NCI-H2196 treated with DMSO at 0.1 percent for 48 hours (cell line): Measurements from ENCODE around the gene CNGA1.
"Not testable (repeated sequence)": the region's sequence is repeated elsewhere in the genome, so short reads cannot be mapped to it uniquely, and the experiment has no call there.

Source experiments
- DNase-seq: peaks from one replicate; lab custom pipeline; 2025; ENCODE audit not compliant: unreplicated experiment; lab: John Stamatoyannopoulos, UW

Gene CNGA1

DNA sequence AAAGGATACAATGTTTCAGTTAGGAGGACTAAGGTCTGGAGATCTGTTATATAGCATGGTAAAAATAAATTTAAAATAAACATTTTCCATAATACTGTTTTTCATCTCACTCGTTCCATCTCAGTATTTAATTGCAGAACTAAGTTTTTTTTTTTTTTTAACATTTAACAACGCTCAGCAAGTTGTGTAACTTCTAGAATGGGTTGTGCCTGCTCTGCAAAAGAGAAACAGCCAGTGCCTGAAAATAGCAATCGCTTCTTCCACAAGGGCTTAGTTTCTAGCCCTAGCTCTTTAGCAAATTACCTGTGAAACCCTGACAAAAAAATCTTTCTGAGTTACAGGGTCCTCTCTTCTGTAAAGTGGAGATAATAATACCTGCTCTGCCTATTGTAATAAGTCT, 41.9 kb downstream of the CNGA1 start:
- no peak for DNase-seq

DNA sequence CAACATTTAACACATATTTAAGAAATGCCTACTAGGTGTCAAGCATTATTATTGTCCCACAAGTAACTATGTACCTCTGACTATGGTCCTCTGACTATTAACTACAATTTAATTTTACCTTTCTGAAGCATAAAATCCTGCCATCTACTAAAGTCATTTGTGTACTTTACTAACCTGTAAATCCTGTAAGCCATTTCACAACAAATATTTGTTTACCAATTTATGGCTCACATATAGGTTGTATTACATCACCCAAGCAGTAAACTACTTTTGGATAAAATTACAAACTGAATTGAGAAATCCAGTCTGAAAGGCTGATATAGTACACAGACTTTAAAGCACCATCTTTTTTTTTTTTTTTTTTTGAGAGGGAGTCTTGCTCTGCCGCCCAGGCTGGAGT, 43.8 kb downstream of the CNGA1 start:
- DNase-seq: no peak

DNA sequence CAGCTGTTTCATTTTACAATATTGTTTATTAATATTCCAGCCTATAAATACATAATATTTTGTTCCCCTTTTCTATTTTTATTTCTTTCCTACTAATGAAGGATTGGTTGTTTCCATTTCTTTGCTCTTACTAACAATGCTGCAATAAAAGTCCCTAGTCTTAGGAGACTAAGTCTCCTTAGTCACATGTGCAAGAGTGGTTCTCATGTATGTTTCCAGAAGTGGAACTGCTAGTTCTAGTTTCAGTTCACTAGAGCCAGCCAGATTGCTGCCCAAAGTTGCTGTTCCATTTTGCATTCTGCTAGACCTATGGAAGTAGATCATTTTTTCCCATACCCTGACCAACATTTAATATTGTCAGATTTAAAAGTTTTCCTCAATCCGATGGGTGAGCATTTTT, 44.3 kb downstream of the CNGA1 start:
- no peak for DNase-seq

DNA sequence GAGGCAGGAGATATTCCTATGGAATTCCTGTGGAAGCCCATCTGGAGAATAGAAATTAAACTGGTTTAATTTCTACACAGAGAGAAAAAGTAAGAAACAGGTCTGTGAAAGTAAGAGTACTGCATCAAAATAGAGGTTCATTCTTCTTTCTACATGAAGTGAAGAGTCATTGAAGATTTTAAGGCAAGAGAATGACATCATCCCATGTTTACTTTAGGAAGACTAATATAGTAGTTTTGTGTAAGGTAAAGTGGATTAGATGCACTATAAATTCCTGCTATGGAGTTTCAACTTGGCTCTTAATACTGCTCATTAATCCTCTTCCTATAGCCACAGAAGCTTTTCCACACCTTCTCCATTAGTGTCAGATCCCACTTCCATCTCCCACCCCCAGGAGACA, 47.6 kb downstream of the CNGA1 start:
- DNase-seq: no peak

GRCh38 chr4:47954677-47955076, 61.8 kb downstream of the CNGA1 start:
- no peak for DNase-seq

DNA sequence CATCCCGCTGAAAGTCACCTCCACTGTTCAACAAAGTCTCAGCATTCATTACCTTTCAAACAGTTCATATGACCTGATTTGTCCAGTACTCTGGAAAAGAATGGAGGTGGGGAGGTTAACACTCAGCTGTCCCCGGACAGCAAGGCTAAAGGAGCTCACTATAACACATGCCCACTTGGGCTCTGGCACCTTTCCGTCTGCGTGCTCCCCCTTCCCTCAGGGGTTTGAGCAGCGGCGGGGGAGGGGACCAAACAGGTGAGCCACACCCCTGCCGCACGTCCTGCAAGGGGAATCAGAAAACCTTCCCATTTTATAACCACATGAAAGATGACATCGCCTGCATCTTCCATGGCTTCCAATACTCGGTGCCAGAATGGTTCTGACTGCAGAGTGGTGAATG, 62.2 kb downstream of the CNGA1 start:
- no peak for DNase-seq

DNA sequence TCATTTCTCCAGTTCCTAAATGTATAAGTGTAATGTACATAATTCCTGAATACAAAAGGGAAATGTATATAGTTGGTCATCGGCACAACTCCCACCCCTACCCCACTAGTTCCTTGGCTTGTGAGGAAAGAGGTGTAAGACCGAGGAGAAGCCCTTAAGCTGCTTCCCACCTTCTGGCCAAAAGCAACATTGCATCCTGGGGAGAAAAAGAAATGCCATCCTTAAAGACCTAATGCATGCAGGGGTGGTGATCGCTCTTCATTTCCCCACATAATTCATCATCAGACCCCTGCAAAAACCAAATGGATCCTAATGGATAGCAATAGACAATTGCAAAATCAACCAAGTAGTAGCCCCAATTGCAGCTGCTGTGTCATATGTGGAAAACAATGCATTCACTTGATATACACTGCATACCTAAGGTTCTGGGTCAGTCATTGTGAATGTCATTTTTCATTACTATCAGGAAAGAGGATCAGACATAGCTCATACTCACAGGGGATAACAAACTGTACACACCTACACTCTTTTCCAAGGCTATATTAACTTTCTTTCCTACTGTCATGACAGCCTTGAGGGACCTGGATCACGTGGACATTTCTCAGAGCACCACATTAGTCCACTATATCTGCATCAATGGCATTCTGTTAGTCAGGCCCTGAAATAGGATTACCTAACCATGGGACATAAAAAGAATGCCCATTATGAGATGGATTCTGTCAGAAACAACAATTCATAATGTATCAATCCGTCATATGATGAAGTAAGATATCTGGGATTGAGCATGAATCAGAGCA, 70.4 kb downstream of the CNGA1 start:
- no peak for DNase-seq

GRCh38 chr4:47942081-47942819, 74.2 kb downstream of the CNGA1 start:
- DNase-seq: no peak

DNA sequence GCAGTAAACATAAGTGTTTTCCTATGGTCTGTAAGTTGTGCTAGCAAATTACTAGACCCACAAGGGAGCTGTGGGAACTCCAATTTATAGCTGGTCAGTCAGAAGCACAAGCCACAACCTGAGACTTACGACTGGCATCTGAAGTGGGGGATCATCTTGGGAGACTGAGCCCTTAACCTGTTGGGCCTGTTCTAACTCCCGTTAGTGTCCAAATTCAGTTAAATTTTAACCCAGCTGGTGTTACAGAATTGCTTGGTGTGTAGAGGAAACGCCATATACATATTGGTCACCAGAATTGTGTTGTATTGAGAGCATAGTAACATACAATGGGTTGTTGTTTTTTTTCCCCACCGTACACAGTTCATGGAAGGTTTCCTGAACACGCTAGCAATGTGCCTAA, 77.0 kb downstream of the CNGA1 start:
- no peak for DNase-seq

DNA sequence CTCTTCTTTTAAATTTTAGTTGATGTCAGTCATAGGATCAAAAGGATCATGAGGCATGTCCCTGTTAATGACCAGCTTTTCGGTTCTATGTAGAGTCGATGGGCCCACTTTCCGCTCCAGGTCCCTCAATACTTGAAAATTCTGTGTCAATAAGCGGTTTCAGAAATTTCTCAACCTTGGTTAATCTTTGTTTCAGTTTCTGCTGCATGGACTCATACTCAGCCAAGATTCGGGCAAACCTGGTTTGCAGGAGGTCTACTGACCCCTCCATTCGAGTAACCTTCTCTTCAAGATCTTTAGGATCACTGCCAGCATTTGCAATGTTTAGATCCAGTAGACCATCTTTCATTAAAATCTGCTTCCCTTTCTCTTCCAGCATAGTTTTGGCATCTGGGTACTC, 80.1 kb downstream of the CNGA1 start:
- DNase-seq: no peak

- no peak for DNase-seq
These were observed 82.6 kb downstream of the CNGA1 start for GRCh38 chr4:47933840-47934239.

DNA sequence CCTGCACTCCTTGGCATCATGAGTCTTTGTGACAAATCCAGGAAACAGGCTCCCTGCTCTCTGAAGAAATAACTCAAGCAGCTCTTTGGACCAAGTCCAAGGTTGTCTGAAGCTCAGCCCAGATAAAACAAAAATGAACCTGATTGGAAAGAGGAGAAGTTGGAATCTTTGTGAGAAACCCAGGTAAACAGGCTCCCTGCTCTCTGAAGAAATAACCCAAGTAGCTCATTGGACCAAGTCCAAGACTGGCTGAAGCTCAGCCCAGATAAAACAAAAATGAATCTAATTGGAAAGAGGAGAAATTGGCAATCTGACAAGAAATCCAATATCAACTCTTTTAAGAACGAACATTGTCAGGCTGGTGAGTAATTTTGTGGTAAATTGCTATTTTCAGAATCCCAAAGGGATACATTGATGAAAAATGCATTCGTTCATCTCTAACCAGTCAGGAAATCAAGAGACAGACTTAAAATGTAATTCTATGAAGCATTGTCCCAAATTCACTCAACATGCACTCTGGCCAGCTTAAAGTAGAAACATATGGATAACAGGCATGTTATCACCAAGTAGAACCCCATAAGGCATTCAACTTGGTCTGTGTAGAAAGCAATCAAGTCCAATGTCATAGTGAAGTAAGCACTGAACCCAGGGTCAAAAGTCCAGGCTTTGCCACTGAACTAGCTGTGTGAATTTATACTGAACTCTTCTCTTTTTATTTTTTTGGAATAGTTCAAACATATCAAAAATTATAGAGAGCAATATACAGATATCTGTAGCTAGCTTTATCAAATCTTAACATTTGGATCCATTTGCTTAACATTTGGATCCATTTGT, 85.3 kb downstream of the CNGA1 start:
- no peak for DNase-seq

GRCh38 chr4:47929682-47930201, 86.7 kb downstream of the CNGA1 start:
- no peak for DNase-seq

- no peak for DNase-seq
These were observed 89.7 kb downstream of the CNGA1 start for GRCh38 chr4:47926667-47927258.

GRCh38 chr4:47923261-47923608, 93.2 kb downstream of the CNGA1 start:
- not testable (repeated sequence) for DNase-seq

GRCh38 chr4:47922436-47923260, 93.8 kb downstream of the CNGA1 start:
- DNase-seq: not testable (repeated sequence)

DNA sequence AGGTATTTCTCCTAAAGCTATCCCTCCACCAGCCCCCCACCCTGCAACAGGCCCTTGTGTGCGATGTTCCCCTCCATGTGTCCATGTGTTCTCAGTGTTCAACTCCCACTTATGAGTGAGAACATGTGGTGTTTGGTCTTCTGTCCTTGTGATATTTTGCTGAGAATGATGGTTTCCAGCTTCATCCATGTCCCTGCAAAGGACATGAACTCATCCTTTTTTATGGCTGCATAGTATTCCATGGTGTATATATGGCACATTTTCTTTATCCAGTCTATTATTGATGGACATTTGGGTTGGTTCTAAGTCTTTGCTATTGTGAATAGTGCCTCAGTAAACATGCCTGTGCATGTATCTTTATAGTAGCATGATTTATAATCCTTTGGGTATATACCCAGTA, 99.3 kb downstream of the CNGA1 start:
- DNase-seq: not testable (repeated sequence)

GRCh38 chr4:47915378-47915777, 101.1 kb downstream of the CNGA1 start:
- DNase-seq: no peak

DNA sequence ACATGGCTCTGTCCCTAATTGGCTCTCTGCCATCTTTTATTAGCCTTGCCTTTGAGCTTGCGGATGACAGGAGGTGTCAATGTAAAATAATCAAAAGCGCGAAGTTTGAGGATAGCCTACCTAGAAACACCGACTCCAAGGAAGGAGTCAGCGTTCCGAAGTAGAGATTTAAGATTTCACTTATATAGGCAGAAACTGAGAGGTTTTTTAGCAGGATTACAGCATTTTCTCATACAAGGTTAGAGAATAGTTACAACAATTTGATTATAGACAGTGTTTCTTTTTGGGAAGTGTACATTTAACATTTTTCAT, 101.6 kb downstream of the CNGA1 start:
- DNase-seq: no peak

DNA sequence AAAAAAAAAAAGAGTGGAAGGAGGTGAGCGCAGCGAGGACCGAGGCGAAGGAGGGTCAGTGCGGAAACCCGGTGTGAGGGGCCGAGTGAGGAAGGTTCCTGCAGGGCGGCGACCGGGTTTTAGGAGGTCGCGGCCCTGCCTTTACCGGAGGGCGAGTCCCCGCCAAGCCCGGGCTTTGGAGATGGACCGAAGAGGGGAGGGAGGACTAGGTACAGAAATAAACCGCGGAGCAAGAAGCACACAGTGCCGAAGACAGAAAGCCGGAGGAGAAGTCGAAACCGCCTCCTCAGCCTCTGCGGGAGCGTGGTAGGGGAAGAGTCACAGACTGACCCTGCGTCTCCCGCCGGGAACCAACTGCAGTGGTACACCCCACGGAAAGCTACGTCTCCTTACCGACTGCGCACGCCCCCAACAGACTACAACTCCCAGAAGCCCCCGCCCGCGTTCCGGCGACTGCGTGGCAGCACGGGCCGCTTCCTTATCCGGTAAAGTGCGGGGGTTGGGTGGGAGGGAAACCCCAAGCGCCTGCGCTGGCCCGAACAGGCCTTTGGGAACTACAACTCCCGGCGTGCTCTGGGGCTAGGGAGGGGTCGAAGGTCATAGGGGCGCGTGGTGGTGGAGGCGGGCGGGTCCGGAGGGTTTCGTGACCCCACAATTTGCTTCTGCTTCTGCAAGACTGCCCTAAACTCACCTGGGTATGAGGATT, 102.1 kb downstream of the CNGA1 start, which contains the start of gene NFXL1:
NFXL1 (minus strand) TSS at position 364 of the 706 bp plus-strand sequence. CDS start 380 bp downstream, outside the sequence.
- DNase-seq: peak; percentile 96
